H1 (cell line): ENCODE measurements around the gene ABHD6. TPM values are rescaled to one million over a fixed set of nuclear protein-coding genes. Genes with fewer than 3 reads are reported as not detected.

Experiments used
- CTCF ChIA-PET: fragments of 300-600 bp; sonication (Branson Sonifier 250); formaldehyde crosslinking; loops from one replicate; lab custom pipeline; 2021; ENCODE audit not compliant: partially characterized antibody; lab: Charles Lee
- POLR2A ChIA-PET: fragments of 300-600 bp; sonication (Branson Sonifier 250); formaldehyde crosslinking; loops from one replicate; lab custom pipeline; 2021; ENCODE audit warnings: inconsistent platforms; ENCODE audit not compliant: partially characterized antibody; lab: Charles Lee
- DNase-seq, 2 experiments: peaks; one replicate each; pipeline versions ENCODE4 v3.0.0 to v3.0.0-alpha.2; 2010 to 2022; ENCODE audit warnings: low spot score in 2 of 2, low read depth in 1 of 2, mixed read lengths in 1 of 2
- FAIRE-seq: peaks from 2 replicates; lab custom pipeline; 2011; peaks lifted over from hg19 to GRCh38; lab: Jason Lieb, UNC
- H2AFZ ChIP-seq: 2 replicates; pipeline ENCODE4 v1.8.1; 2012; ENCODE audit warnings: low read length, inconsistent platforms
- H2AK5ac ChIP-seq: 2 replicates; pipeline ENCODE4 v1.6.1; 2013; ENCODE audit warnings: low read depth, low read length
- H2BK120ac ChIP-seq: replicated peaks from 2 replicates; pipeline ENCODE3; 2013; ENCODE audit warnings: low read depth, low read length, inconsistent platforms
- H2BK12ac ChIP-seq: 2 replicates; pipeline ENCODE4 v1.6.1; 2013; ENCODE audit warnings: low read depth, low read length
- H2BK15ac ChIP-seq: 2 replicates; pipeline ENCODE4 v1.6.1; 2013; ENCODE audit warnings: low read length
- H2BK20ac ChIP-seq: 2 replicates; pipeline ENCODE4 v1.6.1; 2013; ENCODE audit warnings: low read length
- H2BK5ac ChIP-seq: 2 replicates; pipeline ENCODE4 v1.6.1; 2013; ENCODE audit warnings: low read depth, low read length
- H3K14ac ChIP-seq: 2 replicates; pipeline ENCODE4 v1.6.1; 2013; ENCODE audit warnings: inconsistent platforms; ENCODE audit not compliant: insufficient read length
- H3K18ac ChIP-seq: 2 replicates; pipeline ENCODE4 v1.6.1; 2013; ENCODE audit warnings: low read length; ENCODE audit errors: extremely low read depth
- H3K23ac ChIP-seq: 2 replicates; pipeline ENCODE4 v1.6.1; 2013; ENCODE audit warnings: inconsistent platforms; ENCODE audit not compliant: insufficient read length
- H3K23me2 ChIP-seq: 2 replicates; pipeline ENCODE4 v1.6.1; 2013; ENCODE audit warnings: low read depth, low read length
- H3K27ac ChIP-seq: 2 replicates; pipeline ENCODE4 v1.6.1; 2011; ENCODE audit warnings: low read depth, low read length, inconsistent platforms
- H3K27me3 ChIP-seq, 4 experiments: replicated peaks in 1 of 4; 1 replicate in 1 of 4; 2 replicates in 3 of 4; pipeline versions ENCODE4 v1.6.1 to v1.8.1; 2011 to 2013; ENCODE audit warnings: low read length in 3 of 4, mild to moderate bottlenecking in 3 of 4, inconsistent platforms in 2 of 4, mixed read lengths in 2 of 4, moderate library complexity in 1 of 4; ENCODE audit not compliant: control insufficient read depth in 3 of 4, insufficient read depth in 3 of 4; ENCODE audit errors: extremely low read depth in 1 of 4
- H3K36me3 ChIP-seq, 4 experiments: 2 replicates each; pipeline versions ENCODE4 v1.6.1 to v1.8.1; 2011 to 2013; ENCODE audit warnings: mild to moderate bottlenecking in 4 of 4, low read length in 3 of 4, moderate library complexity in 2 of 4, control low read depth in 1 of 4, inconsistent platforms in 1 of 4; ENCODE audit not compliant: insufficient read depth in 4 of 4, control insufficient read depth in 2 of 4
- H3K4ac ChIP-seq: replicated peaks from 2 replicates; pipeline ENCODE3; 2013; ENCODE audit warnings: low read length, low read depth, mixed read lengths, inconsistent platforms; ENCODE audit not compliant: insufficient read length
- H3K4me1 ChIP-seq, 4 experiments: replicated peaks in 1 of 4; 1 replicate in 1 of 4; 2 replicates in 3 of 4; pipeline versions ENCODE4 v1.6.1 to v1.8.1; 2011 to 2013; ENCODE audit warnings: low read length in 3 of 4, inconsistent platforms in 2 of 4, mixed read lengths in 1 of 4; ENCODE audit not compliant: insufficient read depth in 4 of 4, control insufficient read depth in 3 of 4
- H3K4me2 ChIP-seq, 2 experiments: 2 replicates each; pipeline versions ENCODE4 v1.6.1 to v1.8.1; 2011 to 2013; ENCODE audit warnings: low read depth in 2 of 2, low read length in 2 of 2, control low read depth in 1 of 2, inconsistent platforms in 1 of 2, mild to moderate bottlenecking in 1 of 2; ENCODE audit not compliant: insufficient read depth in 1 of 2
- H3K4me3 ChIP-seq, 4 experiments: fragments of 200-600, 300-600 bp in 1 of 4; sonication (generic), shearing (Covaris generic), sonication (Bioruptor Twin) in 1 of 4; 2 replicates each; pipeline versions ENCODE4 v1.5.1 to v1.8.1; 2011 to 2016; ENCODE audit warnings: low read length in 4 of 4, low read depth in 3 of 4, control low read depth in 2 of 4, inconsistent platforms in 2 of 4, mild to moderate bottlenecking in 2 of 4, mixed read lengths in 1 of 4, moderate library complexity in 1 of 4; ENCODE audit not compliant: insufficient read depth in 2 of 4; ENCODE audit errors: extremely low read depth in 1 of 4
- H3K56ac ChIP-seq: replicated peaks from 2 replicates; pipeline ENCODE3; 2013; ENCODE audit warnings: low read depth, mild to moderate bottlenecking, mixed read lengths, low read length, inconsistent platforms; ENCODE audit not compliant: insufficient read length
- H3K79me1 ChIP-seq: 2 replicates; pipeline ENCODE4 v1.6.1; 2013; ENCODE audit warnings: low read depth, low read length, control low read depth
- H3K79me2 ChIP-seq, 2 experiments: 2 replicates each; pipeline versions ENCODE4 v1.6.1 to v1.8.1; 2012 to 2013; ENCODE audit warnings: low read length in 2 of 2, mild to moderate bottlenecking in 2 of 2, inconsistent platforms in 1 of 2; ENCODE audit not compliant: insufficient read depth in 2 of 2, control insufficient read depth in 1 of 2
- H3K9ac ChIP-seq, 4 experiments: replicated peaks in 1 of 4; 1 replicate in 1 of 4; 2 replicates in 3 of 4; pipeline versions ENCODE4 v1.6.1 to v1.8.1; 2011 to 2013; ENCODE audit warnings: low read depth in 3 of 4, low read length in 3 of 4, control low read depth in 2 of 4, mild to moderate bottlenecking in 2 of 4, moderate library complexity in 2 of 4, inconsistent platforms in 1 of 4; ENCODE audit errors: extremely low read depth in 1 of 4
- H3K9me3 ChIP-seq, 2 experiments: 2 replicates each; pipeline versions ENCODE4 v1.6.1 to v1.8.1; 2012 to 2013; ENCODE audit warnings: mild to moderate bottlenecking in 2 of 2, moderate library complexity in 2 of 2, control low read depth in 1 of 2, inconsistent platforms in 1 of 2, low read depth in 1 of 2, low read length in 1 of 2, mixed read lengths in 1 of 2; ENCODE audit not compliant: insufficient read depth in 2 of 2
- H4K20me1 ChIP-seq, 2 experiments: replicated peaks in 1 of 2; 2 replicates each; pipeline versions ENCODE3 to v1.8.1; 2011 to 2013; ENCODE audit warnings: inconsistent platforms in 2 of 2, low read length in 2 of 2, mild to moderate bottlenecking in 1 of 2; ENCODE audit not compliant: insufficient read depth in 2 of 2, control insufficient read depth in 1 of 2
- H4K5ac ChIP-seq: 2 replicates; pipeline ENCODE4 v1.6.1; 2013; ENCODE audit warnings: low read length, low read depth, mixed read lengths, inconsistent platforms; ENCODE audit not compliant: insufficient read length
- H4K8ac ChIP-seq: 2 replicates; pipeline ENCODE4 v1.8.0; 2013; ENCODE audit warnings: mild to moderate bottlenecking, moderate library complexity, low read length, inconsistent platforms; ENCODE audit not compliant: insufficient read depth; ENCODE audit errors: extremely low read depth
- H4K91ac ChIP-seq: replicated peaks from 2 replicates; pipeline ENCODE3; 2013; ENCODE audit warnings: low read length, mixed read lengths, inconsistent platforms; ENCODE audit not compliant: insufficient read length
- ASH2L ChIP-seq: fragments of 200-600, 300-600 bp; sonication (generic); IDR thresholded peaks from one replicate; pipeline ENCODE4 v1.7.1; 2017; ENCODE audit warnings: low read length
- CHD1 ChIP-seq: IDR thresholded peaks from 2 replicates; pipeline ENCODE4 v1.6.1; 2012; ENCODE audit warnings: low read depth, low read length, improper control_type of control experiment
- MAFK ChIP-seq: IDR thresholded peaks from 2 replicates; pipeline ENCODE4 v1.6.1; 2012; ENCODE audit warnings: low read depth, mild to moderate bottlenecking, improper control_type of control experiment, low read length
- SP1 ChIP-seq: IDR thresholded peaks from 2 replicates; pipeline ENCODE4 v1.6.1; 2011; ENCODE audit warnings: low read depth, low read length
- SP2 ChIP-seq: IDR thresholded peaks from 2 replicates; pipeline ENCODE4 v1.6.1; 2012; ENCODE audit warnings: mild to moderate bottlenecking, low read length, inconsistent platforms
- SUZ12 ChIP-seq: fragments of 200-600 bp; sonication (generic); IDR thresholded peaks from 2 replicates; pipeline ENCODE4 v1.6.1; 2012; ENCODE audit warnings: mild to moderate bottlenecking, inconsistent platforms, low read length, moderate library complexity, mixed read lengths
- TEAD4 ChIP-seq: IDR thresholded peaks from 2 replicates; pipeline ENCODE4 v1.6.1; 2012; ENCODE audit warnings: low read depth, low read length, inconsistent platforms, mixed read lengths
- YY1 ChIP-seq: IDR thresholded peaks from 2 replicates; pipeline ENCODE4 v1.6.1; 2011; ENCODE audit warnings: low read depth, mild to moderate bottlenecking, low read length
- WGBS, 2 experiments: shearing (Covaris generic) in 1 of 2; methylation state at CpG; one replicate each; pipeline versions ENCODE4 v1.1.6 to v1.1.7; 2013 to 2015; ENCODE audit warnings: low lambda C conversion rate in 2 of 2, mixed read lengths in 2 of 2, inconsistent platforms in 1 of 2, low coverage in 1 of 2, missing lambda C conversion rate in 1 of 2; ENCODE audit not compliant: insufficient replicate concordance in 2 of 2, insufficient coverage in 1 of 2, insufficient read length in 1 of 2; ENCODE audit errors: extremely low coverage in 1 of 2, missing lambda C conversion rate in 1 of 2; 5-methylcytosine and 5-hydroxymethylcytosine counted together
- polyA plus RNA-seq, 7 experiments: library from polyadenylated mRNA; depleted of rRNA in 3 of 7; stranded (reverse) in 5 of 7; unstranded in 2 of 7; fragments of >200 nt in 5 of 7; fragments of 200-250 nt in 2 of 7; gene quantifications; 1 replicate in 5 of 7; 2 replicates in 1 of 7; 4 replicates in 1 of 7; pipeline versions ENCODE4 v1.2.1 to v1.2.3, GENCODE V29; 2011 to 2013; ENCODE audit warnings: missing spikeins in 2 of 7, mixed read lengths in 2 of 7
- total RNA-seq: library from RNA; stranded (reverse); fragmentation: NEBNext Ultra II Directional; extraction: Animal tissue kit (Norgen Biotek cat#: 25700); gene quantifications from 2 replicates; pipeline ENCODE4 v1.2.1, GENCODE V29; 2021
- TF ChIP-seq, protein P1 (sequence below): IDR thresholded peaks from 2 replicates; pipeline ENCODE4 v1.6.1; 2012; ENCODE audit warnings: inconsistent platforms

ABHD6 gene
- total and polyA plus RNA-seq, 2 of the 8 experiments (the other 6 are each of a cell fraction or from before 2014, with no cell fraction given) = 5.9 to 6.6 TPM

DNA sequence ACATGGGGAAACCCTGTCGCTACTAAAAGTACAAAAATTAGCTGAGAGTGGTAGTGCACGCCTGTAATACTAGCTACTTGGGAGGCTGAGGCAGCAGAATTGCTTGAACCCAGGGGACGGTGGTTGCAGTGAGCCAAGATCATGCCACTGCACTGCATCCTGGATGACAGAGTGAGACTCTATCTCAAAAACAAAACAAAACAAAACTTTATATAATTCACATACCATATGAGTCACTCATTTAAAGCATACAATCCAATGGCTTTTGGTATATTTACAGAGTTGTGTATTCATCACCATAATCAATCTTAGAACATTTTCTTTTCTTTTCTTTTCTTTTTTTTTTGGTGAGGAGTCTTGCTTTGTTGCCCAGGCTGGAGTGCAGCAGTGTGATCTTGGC, 103.8 kb downstream of the ABHD6 start:
- no peaks in the 10 kb centered on the region for H4K20me1 ChIP-seq
- H3K79me1 ChIP-seq = no peaks in the 10 kb centered on the region
- TF ChIP-seq CHD1 (no peak), SUZ12 (no peak), TEAD4 (no peak), YY1 (no peak), MAFK (no peak), SP2 (no peak), ASH2L (no peak), SP1 (no peak)
- TF ChIP-seq, protein P1, sequence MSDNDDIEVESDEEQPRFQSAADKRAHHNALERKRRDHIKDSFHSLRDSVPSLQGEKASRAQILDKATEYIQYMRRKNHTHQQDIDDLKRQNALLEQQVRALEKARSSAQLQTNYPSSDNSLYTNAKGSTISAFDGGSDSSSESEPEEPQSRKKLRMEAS = no peak
- no peaks in the 10 kb centered on the region for H3K4me1 ChIP-seq
- H3K18ac ChIP-seq = no peak overlapping the region
- no peak for FAIRE-seq
- no peak overlapping the region for H4K91ac ChIP-seq
- H4K5ac ChIP-seq = no peak overlapping the region
- H3K9ac ChIP-seq = no peak overlapping the region
- CTCF ChIA-PET = interaction anchor here (1.5 kb wide), 1 partner anchor 15 kb away, joined by 3 read pairs; no protein-coding TSS in a partner anchor
- no peak overlapping the region for H3K14ac ChIP-seq
- DNase-seq = no peak
- no peak overlapping the region for H4K8ac ChIP-seq
- no peak overlapping the region for H3K4ac ChIP-seq
- no peaks in the 10 kb centered on the region; a peak in 1 of 7 replicates for H3K27me3 ChIP-seq
- no peak overlapping the region for H3K23ac ChIP-seq
- H3K36me3 ChIP-seq = no peaks in the 10 kb centered on the region
- H2BK12ac ChIP-seq = no peak overlapping the region
- H2BK15ac ChIP-seq = no peak overlapping the region
- no peak overlapping the region for H2AK5ac ChIP-seq
- H3K56ac ChIP-seq = no peak overlapping the region
- H2BK120ac ChIP-seq = no peak overlapping the region
- H3K4me2 ChIP-seq = no peak overlapping the region
- 84% methylated on average over 3 of the region's 3 CpGs; no CpG with 5 or more reads in 1 of the 2 experiments for WGBS, 2 experiments
- no peak overlapping the region for H2BK20ac ChIP-seq
- POLR2A ChIA-PET = interaction anchor here (0.9 kb wide), 1 partner anchor 9 kb away, joined by 3 read pairs; no protein-coding TSS in a partner anchor
- H2BK5ac ChIP-seq = no peak overlapping the region
- H3K23me2 ChIP-seq = no peaks in the 10 kb centered on the region; the same call in 1 of the 2 replicates
- no peak overlapping the region for H2AFZ ChIP-seq
- no peaks in the 10 kb centered on the region for H3K79me2 ChIP-seq
- H3K9me3 ChIP-seq = no peaks in the 10 kb centered on the region
- no peak overlapping the region for H3K27ac ChIP-seq
- H3K4me3 ChIP-seq = no peak overlapping the region
